Activated naive CD4-positive, alpha-beta T cell treated with anti-CD3 and anti-CD28 coated beads, Interleukin-2, amount 50 U/mL, for 72 hours (primary cell): Measurements from ENCODE around the gene PHF13. TPM values are rescaled to one million over a fixed set of nuclear protein-coding genes. Genes with fewer than 3 reads are reported as not detected.
A peak's percentile ranks its signal among the peaks of the same experiment; 100 is the strongest.

Source experiments
- ATAC-seq, 2 donors: fragments of 150-1000 bp; cut with Tn5 transposase; 2 replicates each; pipeline ENCODE4 v1.10.0; 2021; ENCODE audit warnings: mild to moderate bottlenecking in 2 of 2, moderate library complexity in 2 of 2
- DNase-seq, 2 donors: peaks; one replicate each; pipeline ENCODE4 v3.0.0; 2021 to 2022; ENCODE audit warnings: low spot score in 2 of 2
- H3K27ac Mint-ChIP-seq, 2 donors: one replicate each; pipeline ENCODE4 v1.8.0; 2022; ENCODE audit warnings: mild to moderate bottlenecking in 2 of 2, mixed read lengths in 2 of 2
- H3K36me3 Mint-ChIP-seq, 2 donors: one replicate each; pipeline ENCODE4 v1.8.0; 2022; ENCODE audit warnings: mixed read lengths in 2 of 2
- H3K9me3 Mint-ChIP-seq, 2 donors: one replicate each; pipeline ENCODE4 v1.8.0; 2022; ENCODE audit warnings: mixed read lengths in 2 of 2
- total RNA-seq, 2 donors: library from RNA; stranded (reverse); gene quantifications; one replicate each; pipeline ENCODE4 v1.2.3, GENCODE V29; 2022

PHF13 gene
- 10 to 100 TPM; 15.5 to 33.4 TPM for total RNA-seq

GRCh38 chr1:6613361-6614018, at the start of gene PHF13:
Gene PHF13 (plus strand): TSS chr1:6613731. CDS start chr1:6614067, 336 bp downstream.
- peaks cover 6 to 9% of the 10 kb centered on the region in 2 donors for H3K36me3 Mint-ChIP-seq
- peak within 1 kb of the TSS; percentile 78 to 90 for H3K27ac Mint-ChIP-seq
- ATAC-seq = peak; percentile 96 to 97
- H3K9me3 Mint-ChIP-seq = no peaks in the 10 kb centered on the region
- peak; percentile 99 to 100 for DNase-seq

GRCh38 chr1:6569033-6569432, 44.5 kb upstream of the PHF13 start:
- Mint-ChIP-seq H3K36me3 (no peaks in the 10 kb centered on the region), H3K9me3 (peaks cover 0 to 5% of the 10 kb centered on the region in 2 donors), H3K27ac (no peak overlapping the region)
- ATAC-seq (no peak), DNase-seq (no peak)

- Mint-ChIP-seq H3K9me3 (peaks cover 0 to 5% of the 10 kb centered on the region in 2 donors), H3K36me3 (no peaks in the 10 kb centered on the region), H3K27ac (no peak overlapping the region)
- DNase-seq (no peak), ATAC-seq (no peak)
Measured at GRCh38 chr1:6570100-6570499, 43.4 kb upstream of the PHF13 start.

- Mint-ChIP-seq H3K27ac (no peak overlapping the region), H3K9me3 (peaks cover 0 to 5% of the 10 kb centered on the region in 2 donors), H3K36me3 (no peaks in the 10 kb centered on the region)
- ATAC-seq (no peak), DNase-seq (no peak)
Measured at GRCh38 chr1:6570987-6571386, 42.5 kb upstream of the PHF13 start.

GRCh38 chr1:6572653-6573383, 40.7 kb upstream of the PHF13 start:
- Mint-ChIP-seq H3K9me3 (peaks cover 0 to 5% of the 10 kb centered on the region in 2 donors), H3K27ac (peak overlapping the region; percentile 19 to 64), H3K36me3 (no peaks in the 10 kb centered on the region)
- DNase-seq (no peak), ATAC-seq (no peak)

- no peaks in the 10 kb centered on the region for H3K36me3 Mint-ChIP-seq
- DNase-seq (no peak), ATAC-seq (no peak)
- H3K27ac Mint-ChIP-seq = no peak overlapping the region
- peaks cover 0 to 5% of the 10 kb centered on the region in 2 donors for H3K9me3 Mint-ChIP-seq
Measured at GRCh38 chr1:6574025-6574620, 39.4 kb upstream of the PHF13 start.

- no peak for ATAC-seq
- no peak overlapping the region for H3K27ac Mint-ChIP-seq
Measured at GRCh38 chr1:6574818-6575217, 38.7 kb upstream of the PHF13 start.

GRCh38 chr1:6577831-6578525, 35.6 kb upstream of the PHF13 start:
- DNase-seq (no peak), ATAC-seq (no peak)
- Mint-ChIP-seq H3K36me3 (peaks cover 9 to 13% of the 10 kb centered on the region in 2 donors), H3K27ac (no peak overlapping the region), H3K9me3 (no peaks in the 10 kb centered on the region)

More at GRCh38 chr1:6574818-6575217, 38.7 kb upstream of the PHF13 start:
- no peak for DNase-seq
- Mint-ChIP-seq H3K36me3 (peaks cover 0 to 2% of the 10 kb centered on the region in 2 donors), H3K9me3 (peaks cover 0 to 5% of the 10 kb centered on the region in 2 donors)

- Mint-ChIP-seq H3K36me3 (peaks cover 9 to 13% of the 10 kb centered on the region in 2 donors), H3K27ac (peak overlapping the region; percentile 94 to 96), H3K9me3 (no peaks in the 10 kb centered on the region)
- no peak for ATAC-seq
- DNase-seq = no peak
Measured at GRCh38 chr1:6578624-6579373, 34.7 kb upstream of the PHF13 start.

GRCh38 chr1:6579374-6580118, 34.0 kb upstream of the PHF13 start, which contains the start of gene ZBTB48:
Gene ZBTB48 (plus strand): TSS chr1:6579994. CDS start chr1:6580610, 616 bp downstream.
- H3K36me3 Mint-ChIP-seq = peaks cover 9 to 13% of the 10 kb centered on the region in 2 donors
- peak within 1 kb of the TSS; percentile 94 to 96 for H3K27ac Mint-ChIP-seq
- H3K9me3 Mint-ChIP-seq = no peaks in the 10 kb centered on the region
- DNase-seq (peak; percentile 97 to 98), ATAC-seq (peak; percentile 99)

- no peaks in the 10 kb centered on the region for H3K9me3 Mint-ChIP-seq
- DNase-seq = no peak
- peak overlapping the region; percentile 94 to 96 for H3K27ac Mint-ChIP-seq
- peak in 1 of 2 donors; percentile 49 for ATAC-seq
- H3K36me3 Mint-ChIP-seq = peaks cover 9 to 13% of the 10 kb centered on the region in 2 donors
Measured at GRCh38 chr1:6580119-6580592, 33.4 kb upstream of the PHF13 start.

- no peak for ATAC-seq
- Mint-ChIP-seq H3K27ac (peak overlapping the region; percentile 94), H3K36me3 (peaks cover 9 to 13% of the 10 kb centered on the region in 2 donors), H3K9me3 (no peaks in the 10 kb centered on the region)
- DNase-seq = no peak
Measured at GRCh38 chr1:6580593-6581409, 32.7 kb upstream of the PHF13 start.

GRCh38 chr1:6581561-6582305, 31.8 kb upstream of the PHF13 start:
- DNase-seq (no peak), ATAC-seq (no peak)
- Mint-ChIP-seq H3K9me3 (no peaks in the 10 kb centered on the region), H3K27ac (peak overlapping the region; percentile 65 to 94), H3K36me3 (peaks cover 9 to 13% of the 10 kb centered on the region in 2 donors)

- peak overlapping the region; percentile 55 to 94 for H3K27ac Mint-ChIP-seq
- H3K36me3 Mint-ChIP-seq = peaks cover 9 to 13% of the 10 kb centered on the region in 2 donors
- no peaks in the 10 kb centered on the region for H3K9me3 Mint-ChIP-seq
- no peak for ATAC-seq
- no peak for DNase-seq
Measured at GRCh38 chr1:6582370-6582769, 31.2 kb upstream of the PHF13 start.
